HFF-Myc (cell line): ENCODE data around the gene TNIK.

Experiments
- DNase-seq: peaks from one replicate; pipeline ENCODE4 v3.0.0-alpha.2; 2011; ENCODE audit warnings: low read depth; ENCODE audit errors: extremely low read depth
- H3K4me3 ChIP-seq: replicated peaks from 2 replicates; pipeline ENCODE4 v1.5.1; 2011; ENCODE audit warnings: low read depth, mild to moderate bottlenecking, control low read depth, low read length
- TF ChIP-seq, protein P1 (sequence below): IDR thresholded peaks from 2 replicates; pipeline ENCODE4 v1.5.1; 2012; ENCODE audit warnings: mild to moderate bottlenecking, low read depth, low read length, control low read depth; ENCODE audit errors: missing control alignments

Gene TNIK

DNA sequence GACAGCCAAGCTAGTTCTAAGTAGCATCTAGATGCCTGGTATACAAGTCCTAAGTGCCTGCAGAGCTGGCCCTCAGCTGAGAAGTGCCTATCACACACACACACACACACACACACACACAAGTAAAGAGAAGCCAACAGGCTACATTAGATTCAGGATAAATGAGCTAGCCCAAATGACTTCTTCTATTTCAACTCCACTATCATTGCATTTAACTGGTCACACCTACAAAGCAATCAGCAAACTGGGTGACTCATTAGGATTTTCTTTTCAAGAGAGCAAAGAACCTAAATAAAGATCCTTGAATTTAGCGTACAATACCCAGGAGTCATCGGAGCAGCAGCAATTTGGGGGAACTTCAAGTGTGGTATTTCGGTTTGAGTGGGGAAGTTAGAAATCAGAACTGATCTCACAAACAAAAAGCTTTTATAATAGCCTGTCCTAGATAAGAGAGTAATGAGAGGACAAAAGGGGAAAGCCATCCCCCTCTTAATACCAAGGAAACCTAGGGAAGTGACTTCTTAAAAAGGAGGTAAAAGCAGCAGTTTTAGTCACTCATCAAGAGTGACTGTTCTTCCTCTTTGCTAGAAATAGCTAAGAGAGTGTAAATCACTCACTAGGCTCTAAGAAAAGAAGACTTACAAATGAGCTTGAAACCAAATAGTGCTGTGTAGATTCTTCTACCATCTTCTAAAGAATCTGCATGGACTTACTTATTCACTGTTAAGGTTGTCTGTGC is 112.7 kb downstream of the TNIK start:
- TF ChIP-seq, protein P1, sequence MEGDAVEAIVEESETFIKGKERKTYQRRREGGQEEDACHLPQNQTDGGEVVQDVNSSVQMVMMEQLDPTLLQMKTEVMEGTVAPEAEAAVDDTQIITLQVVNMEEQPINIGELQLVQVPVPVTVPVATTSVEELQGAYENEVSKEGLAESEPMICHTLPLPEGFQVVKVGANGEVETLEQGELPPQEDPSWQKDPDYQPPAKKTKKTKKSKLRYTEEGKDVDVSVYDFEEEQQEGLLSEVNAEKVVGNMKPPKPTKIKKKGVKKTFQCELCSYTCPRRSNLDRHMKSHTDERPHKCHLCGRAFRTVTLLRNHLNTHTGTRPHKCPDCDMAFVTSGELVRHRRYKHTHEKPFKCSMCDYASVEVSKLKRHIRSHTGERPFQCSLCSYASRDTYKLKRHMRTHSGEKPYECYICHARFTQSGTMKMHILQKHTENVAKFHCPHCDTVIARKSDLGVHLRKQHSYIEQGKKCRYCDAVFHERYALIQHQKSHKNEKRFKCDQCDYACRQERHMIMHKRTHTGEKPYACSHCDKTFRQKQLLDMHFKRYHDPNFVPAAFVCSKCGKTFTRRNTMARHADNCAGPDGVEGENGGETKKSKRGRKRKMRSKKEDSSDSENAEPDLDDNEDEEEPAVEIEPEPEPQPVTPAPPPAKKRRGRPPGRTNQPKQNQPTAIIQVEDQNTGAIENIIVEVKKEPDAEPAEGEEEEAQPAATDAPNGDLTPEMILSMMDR, result no peak
- H3K4me3 ChIP-seq, result no peak overlapping the region
- DNase-seq, result no peak

DNA sequence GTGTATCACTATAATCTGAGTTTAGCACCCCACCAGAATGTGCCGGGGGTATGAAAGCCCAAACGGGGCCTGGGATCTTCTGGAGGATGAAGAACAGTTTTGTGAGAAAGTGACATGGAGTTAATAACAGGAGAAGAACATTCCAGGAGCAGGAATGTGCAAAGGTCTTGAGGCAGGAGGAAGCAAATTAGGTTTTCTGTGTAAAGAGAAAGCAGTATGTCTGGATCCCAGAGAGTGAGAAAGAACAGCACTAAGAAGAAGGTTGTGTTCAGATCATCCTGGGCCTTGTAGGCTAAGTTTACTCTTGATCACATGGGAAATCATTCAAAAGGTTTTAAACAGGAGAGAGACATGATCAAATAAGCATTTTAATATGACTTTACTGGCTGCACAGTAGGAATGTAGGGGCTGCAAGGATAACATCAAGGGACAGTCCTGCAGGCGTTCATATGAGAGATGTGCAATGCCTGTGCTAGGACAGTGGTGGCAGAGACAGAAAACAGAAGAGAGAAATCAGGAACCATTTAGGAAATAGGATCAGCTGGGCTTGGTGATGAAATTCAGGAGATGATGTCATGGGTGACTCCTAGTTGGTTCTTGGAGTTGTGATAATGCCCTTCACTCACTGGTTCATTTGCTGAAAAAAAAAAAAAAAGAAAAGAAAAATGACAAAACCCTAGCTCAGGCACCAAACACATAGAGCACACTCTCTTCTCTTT is 113.5 kb downstream of the TNIK start:
- no peak for DNase-seq
- no peak overlapping the region for H3K4me3 ChIP-seq
- TF ChIP-seq, protein P1, result no peak

DNA sequence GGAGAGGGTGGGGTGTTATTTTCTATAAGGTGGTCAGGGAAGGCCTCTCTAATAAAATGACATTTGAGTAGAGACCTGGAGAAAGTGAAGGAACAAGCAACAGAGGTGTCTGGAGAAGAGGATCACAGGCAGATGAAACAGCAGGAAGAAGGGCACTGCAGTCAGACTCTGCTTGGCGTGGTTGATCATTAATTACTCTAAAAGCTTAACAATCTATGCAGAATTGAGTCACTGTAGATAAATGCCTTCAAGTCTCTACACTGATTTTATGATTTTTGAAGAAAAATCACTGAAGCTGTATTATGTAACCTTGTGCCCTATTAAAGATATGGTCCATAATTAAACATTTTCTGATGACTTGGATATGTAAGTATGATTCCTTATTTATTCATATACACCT is 114.2 kb downstream of the TNIK start:
- TF ChIP-seq, protein P1, result no peak
- no peak for DNase-seq
- no peak overlapping the region for H3K4me3 ChIP-seq

DNA sequence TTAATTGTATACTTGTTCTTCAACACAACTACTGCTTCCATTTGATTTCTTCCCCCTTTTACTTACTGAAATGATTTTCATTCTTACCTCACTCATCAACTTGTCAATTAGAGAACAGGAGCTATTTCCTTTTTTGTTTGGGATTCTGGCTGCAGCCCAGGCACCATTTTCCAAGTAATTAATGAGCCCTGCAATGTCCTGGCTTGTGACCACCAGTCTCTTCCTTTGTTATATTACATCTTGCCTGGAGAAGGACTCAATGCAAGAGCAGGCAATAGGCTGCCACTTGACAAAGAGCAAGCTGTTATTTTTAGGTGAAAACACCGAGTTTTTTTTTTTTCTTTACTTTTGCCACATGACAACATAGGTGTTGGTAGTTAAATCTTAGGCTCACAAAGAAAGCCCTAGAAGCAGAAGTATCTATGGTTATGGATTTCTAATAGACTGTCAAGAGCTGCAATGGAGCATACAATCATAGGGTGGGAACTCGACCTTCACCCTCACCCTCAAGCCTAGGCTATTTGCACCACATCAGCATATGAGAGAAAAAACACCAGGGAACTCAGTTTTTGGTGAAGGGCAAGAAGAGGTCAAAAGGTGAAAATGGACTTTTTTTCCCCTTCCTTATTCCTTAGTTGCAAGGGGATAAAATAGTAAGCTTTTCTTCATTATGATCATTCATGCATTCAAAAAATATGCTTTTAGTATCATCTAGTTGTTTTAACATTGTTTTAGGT is 114.9 kb downstream of the TNIK start:
- TF ChIP-seq, protein P1, result no peak
- no peak overlapping the region for H3K4me3 ChIP-seq
- no peak for DNase-seq

DNA sequence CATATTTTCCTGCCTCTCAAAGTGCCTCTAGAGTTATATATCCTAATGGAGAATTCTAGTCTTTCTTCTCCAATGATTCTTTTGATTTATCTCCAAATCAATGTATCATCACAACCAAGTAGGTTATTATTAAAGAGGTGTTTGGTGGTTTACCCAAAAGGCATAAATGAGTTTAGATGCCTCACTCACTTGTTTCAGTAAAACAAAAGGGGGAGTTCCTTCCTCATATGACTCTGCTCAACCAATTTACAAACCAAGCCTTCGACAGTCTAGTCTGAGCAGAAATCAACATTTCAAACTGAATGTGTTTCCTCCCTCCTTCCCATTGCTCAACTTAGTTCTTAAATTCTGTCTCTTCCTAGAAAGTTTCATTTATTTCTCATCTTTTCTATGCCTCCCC is 116.5 kb downstream of the TNIK start:
- H3K4me3 ChIP-seq, result no peak overlapping the region
- TF ChIP-seq, protein P1, result no peak
- no peak for DNase-seq

DNA sequence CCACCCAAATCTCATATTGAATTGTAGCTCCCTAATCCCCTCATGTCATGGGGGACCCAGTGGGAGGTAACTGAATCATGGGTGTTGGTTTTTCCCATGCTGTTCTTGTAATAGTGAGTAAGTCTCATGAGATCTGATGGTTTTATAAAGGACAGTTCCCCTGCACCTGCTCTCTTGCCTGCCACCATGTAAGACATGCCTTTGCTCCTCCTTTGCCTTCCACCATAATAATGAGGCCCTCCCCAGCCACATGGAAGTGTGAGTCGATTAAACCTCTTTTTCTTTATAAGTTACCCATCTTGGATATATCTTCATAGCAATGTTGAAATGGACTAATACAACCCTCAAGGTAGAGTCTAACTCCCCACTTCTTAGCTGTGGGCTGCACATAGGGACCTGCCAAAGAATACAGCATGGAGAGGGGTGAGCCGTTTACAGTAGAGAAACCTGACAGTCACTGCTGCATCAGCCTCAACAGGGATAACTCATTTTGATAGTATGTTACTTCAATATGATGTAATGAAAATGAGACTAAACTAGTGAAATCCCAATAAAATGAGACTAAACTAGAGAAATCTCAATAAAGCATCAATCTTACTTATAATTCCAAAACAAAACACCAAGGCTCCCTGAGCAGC is 117.3 kb downstream of the TNIK start:
- DNase-seq, result no peak
- no peak overlapping the region for H3K4me3 ChIP-seq
- TF ChIP-seq, protein P1, result no peak
